H9 (cell line): ENCODE results near the gene PLXNA4. TPM values are rescaled to one million over a fixed set of nuclear protein-coding genes. Genes with fewer than 3 reads are reported as not detected.
A peak's percentile ranks its signal among the peaks of the same experiment; 100 is the strongest.

ENCODE experiments used
- DNase-seq: peaks from one replicate; pipeline ENCODE4 v3.0.0-alpha.2; 2017
- H2AFZ ChIP-seq: one replicate; pipeline ENCODE4 v1.6.1; 2013; ENCODE audit warnings: mild to moderate bottlenecking, low read length, control low read depth, moderate library complexity
- H2AK5ac ChIP-seq: 2 replicates; pipeline ENCODE4 v1.6.1; 2013; ENCODE audit warnings: low read length, control low read depth, mixed read lengths; ENCODE audit not compliant: insufficient read length
- H2BK120ac ChIP-seq: one replicate; pipeline ENCODE4 v1.6.1; 2013; ENCODE audit warnings: low read depth, mild to moderate bottlenecking, low read length, control low read depth, inconsistent platforms; ENCODE audit not compliant: poor library complexity, severe bottlenecking
- H2BK12ac ChIP-seq: 2 replicates; pipeline ENCODE4 v1.6.1; 2013; ENCODE audit warnings: low read length, control low read depth, mixed read lengths, low read depth; ENCODE audit not compliant: insufficient read length
- H2BK15ac ChIP-seq: 2 replicates; pipeline ENCODE4 v1.6.1; 2013; ENCODE audit warnings: low read depth, low read length, control low read depth
- H2BK20ac ChIP-seq: one replicate; pipeline ENCODE4 v1.6.1; 2013; ENCODE audit warnings: low read depth, mild to moderate bottlenecking, low read length, control low read depth, inconsistent platforms; ENCODE audit not compliant: poor library complexity, severe bottlenecking
- H2BK5ac ChIP-seq: 2 replicates; pipeline ENCODE4 v1.6.1; 2013; ENCODE audit warnings: low read length, control low read depth, mixed read lengths; ENCODE audit not compliant: insufficient read length
- H3K14ac ChIP-seq: 2 replicates; pipeline ENCODE4 v1.6.1; 2013; ENCODE audit warnings: low read length, control low read depth; ENCODE audit not compliant: insufficient read depth
- H3K18ac ChIP-seq: 2 replicates; pipeline ENCODE4 v1.6.1; 2013; ENCODE audit warnings: low read depth, mild to moderate bottlenecking, mixed read lengths, low read length, control low read depth; ENCODE audit not compliant: insufficient read length
- H3K23ac ChIP-seq: 2 replicates; pipeline ENCODE4 v1.6.1; 2013; ENCODE audit warnings: low read length, control low read depth, mixed read lengths, low read depth; ENCODE audit not compliant: insufficient read length
- H3K23me2 ChIP-seq: 2 replicates; pipeline ENCODE4 v1.6.1; 2013; ENCODE audit warnings: low read depth, mild to moderate bottlenecking, mixed read lengths, low read length, control low read depth; ENCODE audit not compliant: insufficient read length, poor library complexity, severe bottlenecking
- H3K27ac ChIP-seq: 2 replicates; pipeline ENCODE4 v1.5.1; 2013; ENCODE audit warnings: low read length, control low read depth, mixed read lengths, low read depth; ENCODE audit not compliant: insufficient read length
- H3K27me3 ChIP-seq: 2 replicates; pipeline ENCODE4 v1.6.1; 2013; ENCODE audit warnings: low read length, control low read depth, inconsistent platforms; ENCODE audit not compliant: insufficient read depth
- H3K4ac ChIP-seq: 2 replicates; pipeline ENCODE4 v1.6.1; 2013; ENCODE audit warnings: low read depth, mild to moderate bottlenecking, control low read depth, inconsistent platforms, low read length, moderate library complexity
- H3K4me1 ChIP-seq: 2 replicates; pipeline ENCODE4 v1.6.1; 2013; ENCODE audit warnings: low read length, control low read depth, inconsistent platforms; ENCODE audit not compliant: insufficient read depth
- H3K4me2 ChIP-seq: 2 replicates; pipeline ENCODE4 v1.6.1; 2013; ENCODE audit warnings: low read length, control low read depth, mixed read lengths; ENCODE audit not compliant: insufficient read length, insufficient read depth
- H3K56ac ChIP-seq: 2 replicates; pipeline ENCODE4 v1.6.1; 2013; ENCODE audit warnings: low read depth, mild to moderate bottlenecking, mixed read lengths, low read length, control low read depth; ENCODE audit not compliant: insufficient read length
- H3K79me1 ChIP-seq: 2 replicates; pipeline ENCODE4 v1.6.1; 2013; ENCODE audit warnings: low read depth, mild to moderate bottlenecking, moderate library complexity, low read length, control low read depth, inconsistent platforms; ENCODE audit not compliant: insufficient read depth, poor library complexity, severe bottlenecking
- H3K79me2 ChIP-seq: 2 replicates; pipeline ENCODE4 v1.6.1; 2013; ENCODE audit warnings: low read length, control low read depth, inconsistent platforms; ENCODE audit not compliant: insufficient read depth
- H3K9ac ChIP-seq: 2 replicates; pipeline ENCODE4 v1.6.1; 2013; ENCODE audit warnings: low read length, control low read depth, mixed read lengths; ENCODE audit not compliant: insufficient read length; ENCODE audit errors: extremely low read depth
- H3K9me3 ChIP-seq: one replicate; pipeline ENCODE4 v1.6.1; 2013; ENCODE audit warnings: low read depth, low read length, inconsistent platforms; ENCODE audit not compliant: control insufficient read depth
- H3T11ph ChIP-seq: one replicate; pipeline ENCODE4 v1.6.1; 2013; ENCODE audit warnings: mild to moderate bottlenecking, low read length, control low read depth, inconsistent platforms
- H4K20me1 ChIP-seq: one replicate; pipeline ENCODE4 v1.6.1; 2013; ENCODE audit not compliant: control insufficient read depth, insufficient read length, insufficient read depth
- H4K5ac ChIP-seq: 2 replicates; pipeline ENCODE4 v1.6.1; 2013; ENCODE audit warnings: low read depth, mild to moderate bottlenecking, mixed read lengths, low read length, control low read depth; ENCODE audit not compliant: insufficient read length
- H4K8ac ChIP-seq: replicated peaks from 2 replicates; pipeline ENCODE4 v1.6.1; 2013; ENCODE audit warnings: low read length, control low read depth, mixed read lengths, low read depth; ENCODE audit not compliant: insufficient read length
- H4K91ac ChIP-seq: 2 replicates; pipeline ENCODE4 v1.6.1; 2013; ENCODE audit warnings: low read depth, mild to moderate bottlenecking, moderate library complexity, mixed read lengths, low read length, control low read depth; ENCODE audit not compliant: insufficient read length
- H3K27ac Mint-ChIP-seq, 3 experiments: 2 replicates in 2 of 3; 3 replicates in 1 of 3; pipeline ENCODE4 v1.8.0; 2020 to 2021; ENCODE audit warnings: mixed read lengths in 3 of 3, mild to moderate bottlenecking in 1 of 3, moderate library complexity in 1 of 3
- H3K27me3 Mint-ChIP-seq: 2 replicates; pipeline ENCODE4 v1.8.0; 2021; ENCODE audit warnings: low read depth, mild to moderate bottlenecking, moderate library complexity, mixed read lengths
- H3K36me3 Mint-ChIP-seq, 3 experiments: 2 replicates in 2 of 3; 3 replicates in 1 of 3; pipeline ENCODE4 v1.8.0; 2020 to 2021; ENCODE audit warnings: low read depth in 3 of 3, mixed read lengths in 3 of 3; ENCODE audit not compliant: insufficient read depth in 1 of 3
- H3K4me1 Mint-ChIP-seq, 2 experiments: 2 replicates each; pipeline ENCODE4 v1.8.0; 2020; ENCODE audit warnings: mixed read lengths in 2 of 2
- H3K4me3 Mint-ChIP-seq, 2 experiments: 2 replicates in 1 of 2; 3 replicates in 1 of 2; pipeline ENCODE4 v1.8.0; 2020 to 2021; ENCODE audit warnings: mild to moderate bottlenecking in 2 of 2, mixed read lengths in 2 of 2, moderate library complexity in 1 of 2
- H3K9me3 Mint-ChIP-seq, 2 experiments: 2 replicates in 1 of 2; 3 replicates in 1 of 2; pipeline ENCODE4 v1.8.0; 2020; ENCODE audit warnings: mild to moderate bottlenecking in 2 of 2, mixed read lengths in 2 of 2, moderate library complexity in 1 of 2
- WGBS: extraction: QIAGEN DNeasy Blood & Tissue Kit; methylation state at CpG from one replicate; pipeline ENCODE4 v1.1.7; 2013; ENCODE audit warnings: missing lambda C conversion rate, low lambda C conversion rate, mixed read lengths; ENCODE audit not compliant: insufficient read length; ENCODE audit errors: extremely low coverage; 5-methylcytosine and 5-hydroxymethylcytosine counted together
- total RNA-seq: library from RNA; stranded (reverse); gene quantifications from 2 replicates; pipeline ENCODE4 v1.2.1, GENCODE V29; 2021
- TF ChIP-seq, protein P1 (sequence below): fragments of 200-600 bp; sonication (generic); conservative IDR thresholded peaks from 3 replicates; pipeline ENCODE4 v1.8.0; 2021; ENCODE audit warnings: antibody characterized with exemption, mild to moderate bottlenecking

Gene PLXNA4
- total RNA-seq, 1 experiment from 2014 or later = 0.35 TPM

DNA sequence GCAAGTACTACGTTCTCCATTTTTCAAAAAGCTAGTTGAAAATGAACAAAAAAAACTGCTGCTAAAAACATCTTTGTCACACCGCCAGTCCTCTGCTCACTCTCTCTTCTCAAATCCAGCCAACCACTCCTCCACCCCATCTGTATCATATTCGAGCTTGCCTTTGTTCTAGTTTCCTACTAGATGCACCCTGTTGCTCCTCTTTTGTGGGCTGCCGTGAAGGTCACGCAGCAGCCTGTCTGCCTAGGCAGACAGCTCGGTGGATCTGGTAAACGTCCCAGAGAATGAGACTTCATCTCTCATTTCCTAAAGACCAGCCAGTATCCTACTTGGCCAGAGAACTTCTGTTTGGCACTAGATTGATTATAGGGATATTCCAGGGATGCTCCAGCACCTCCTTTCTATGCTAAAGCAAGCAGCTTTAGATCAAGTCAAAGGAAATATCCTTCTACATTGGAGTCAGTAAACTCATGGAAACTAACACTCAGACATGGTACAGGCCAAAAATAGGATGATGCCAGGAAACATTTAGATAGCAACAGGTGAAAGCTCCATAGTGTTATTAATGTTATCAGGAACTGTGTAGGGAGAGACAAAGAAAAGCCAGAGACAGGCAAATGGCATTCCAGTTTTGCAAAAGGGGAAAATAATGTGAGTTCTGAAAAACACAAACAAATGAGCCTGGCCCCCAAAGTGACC is 8.7 kb upstream of the PLXNA4 start:
- H3K27ac Mint-ChIP-seq = peak overlapping the region in 1 of 3 experiments; percentile 28; a peak in 1 of 7 replicates
- Histone ChIP-seq H2BK15ac (no peak overlapping the region), H3K18ac (no peak overlapping the region), H3K9ac (no peak overlapping the region), H4K8ac (no peak overlapping the region), H3T11ph (no peak overlapping the region), H3K4ac (no peak overlapping the region), H2BK5ac (no peak overlapping the region), H2BK120ac (no peak overlapping the region), H2AK5ac (no peak overlapping the region), H3K27me3 (no peaks in the 10 kb centered on the region), H3K23me2 (no peaks in the 10 kb centered on the region), H3K23ac (no peak overlapping the region), H3K14ac (no peak overlapping the region), H4K91ac (no peak overlapping the region), H4K5ac (no peak overlapping the region), H3K9me3 (no peaks in the 10 kb centered on the region), H3K4me2 (no peak overlapping the region), H2BK12ac (no peak overlapping the region), H3K27ac (no peak overlapping the region), H4K20me1 (no peaks in the 10 kb centered on the region), H3K56ac (no peak overlapping the region), H2AFZ (no peak overlapping the region), H3K4me1 (no peaks in the 10 kb centered on the region), H3K79me2 (no peaks in the 10 kb centered on the region), H3K79me1 (no peaks in the 10 kb centered on the region), H2BK20ac (no peak overlapping the region)
- H3K4me3 Mint-ChIP-seq = peak overlapping the region in 1 of 2 experiments; percentile 27; a peak in 1 of 5 replicates
- no peaks in the 10 kb centered on the region; a peak in 1 of 5 replicates for H3K9me3 Mint-ChIP-seq
- peaks cover 4 to 5% of the 10 kb centered on the region in 2 experiments for H3K4me1 Mint-ChIP-seq
- WGBS = no CpG with 5 or more reads among the region's 7 CpGs
- peaks cover 36% of the 10 kb centered on the region for H3K27me3 Mint-ChIP-seq
- DNase-seq = no peak
- H3K36me3 Mint-ChIP-seq = no peaks in the 10 kb centered on the region
- TF ChIP-seq, protein P1, sequence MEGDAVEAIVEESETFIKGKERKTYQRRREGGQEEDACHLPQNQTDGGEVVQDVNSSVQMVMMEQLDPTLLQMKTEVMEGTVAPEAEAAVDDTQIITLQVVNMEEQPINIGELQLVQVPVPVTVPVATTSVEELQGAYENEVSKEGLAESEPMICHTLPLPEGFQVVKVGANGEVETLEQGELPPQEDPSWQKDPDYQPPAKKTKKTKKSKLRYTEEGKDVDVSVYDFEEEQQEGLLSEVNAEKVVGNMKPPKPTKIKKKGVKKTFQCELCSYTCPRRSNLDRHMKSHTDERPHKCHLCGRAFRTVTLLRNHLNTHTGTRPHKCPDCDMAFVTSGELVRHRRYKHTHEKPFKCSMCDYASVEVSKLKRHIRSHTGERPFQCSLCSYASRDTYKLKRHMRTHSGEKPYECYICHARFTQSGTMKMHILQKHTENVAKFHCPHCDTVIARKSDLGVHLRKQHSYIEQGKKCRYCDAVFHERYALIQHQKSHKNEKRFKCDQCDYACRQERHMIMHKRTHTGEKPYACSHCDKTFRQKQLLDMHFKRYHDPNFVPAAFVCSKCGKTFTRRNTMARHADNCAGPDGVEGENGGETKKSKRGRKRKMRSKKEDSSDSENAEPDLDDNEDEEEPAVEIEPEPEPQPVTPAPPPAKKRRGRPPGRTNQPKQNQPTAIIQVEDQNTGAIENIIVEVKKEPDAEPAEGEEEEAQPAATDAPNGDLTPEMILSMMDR = no peak
